Natural killer cell (primary cell): ENCODE results near the gene ATP10A. TPM values are rescaled to one million over a fixed set of nuclear protein-coding genes. Genes with fewer than 3 reads are reported as not detected.
"Not testable (repeated sequence)": the region's sequence is repeated elsewhere in the genome, so short reads cannot be mapped to it uniquely, and the experiment has no call there.

Experiments
- ATAC-seq, 3 donors: fragments of 150-1000 bp in 2 of 3; fragments of 200-7000 bp in 1 of 3; cut with Tn5 transposase; 1 replicate in 1 of 3; 2 replicates in 2 of 3; pipeline ENCODE4 v1.10.0; 2021; ENCODE audit warnings: mild to moderate bottlenecking in 2 of 3, moderate library complexity in 2 of 3
- DNase-seq, 2 donors: peaks; one replicate each; pipeline versions ENCODE4 v3.0.0 to v3.0.0-alpha.2; 2013 to 2021; ENCODE audit warnings: mixed read lengths in 1 of 2
- H3K27ac ChIP-seq: one replicate; pipeline ENCODE4 v1.5.1; 2013; ENCODE audit warnings: mild to moderate bottlenecking, low read length
- H3K27me3 ChIP-seq: one replicate; pipeline ENCODE4 v1.6.1; 2013; ENCODE audit warnings: low read length; ENCODE audit not compliant: control insufficient read depth, insufficient read depth
- H3K36me3 ChIP-seq: one replicate; pipeline ENCODE4 v1.6.1; 2013; ENCODE audit warnings: low read length; ENCODE audit not compliant: control insufficient read depth, insufficient read depth
- H3K4me1 ChIP-seq: one replicate; pipeline ENCODE4 v1.6.1; 2013; ENCODE audit warnings: low read length; ENCODE audit not compliant: control insufficient read depth, insufficient read depth
- H3K4me3 ChIP-seq: one replicate; pipeline ENCODE4 v1.5.1; 2013; ENCODE audit warnings: low read length
- H3K9me3 ChIP-seq: one replicate; pipeline ENCODE4 v1.6.1; 2013; ENCODE audit warnings: low read length; ENCODE audit not compliant: control insufficient read depth, insufficient read depth
- H3K27ac Mint-ChIP-seq, 2 donors: one replicate each; pipeline ENCODE4 v1.8.0; 2022; ENCODE audit warnings: mild to moderate bottlenecking in 2 of 2, mixed read lengths in 2 of 2, moderate library complexity in 1 of 2
- H3K27me3 Mint-ChIP-seq, 2 donors: one replicate each; pipeline ENCODE4 v1.8.0; 2022; ENCODE audit warnings: low read depth in 2 of 2, mixed read lengths in 2 of 2
- H3K36me3 Mint-ChIP-seq: one replicate; pipeline ENCODE4 v1.8.0; 2022; ENCODE audit warnings: mixed read lengths
- H3K4me1 Mint-ChIP-seq, 2 donors: one replicate each; pipeline ENCODE4 v1.8.0; 2022; ENCODE audit warnings: mixed read lengths in 2 of 2
- H3K4me3 Mint-ChIP-seq: one replicate; pipeline ENCODE4 v1.8.0; 2022; ENCODE audit warnings: mild to moderate bottlenecking, moderate library complexity, mixed read lengths
- H3K9me3 Mint-ChIP-seq, 2 donors: one replicate each; pipeline ENCODE4 v1.8.0; 2022; ENCODE audit warnings: mixed read lengths in 2 of 2
- CTCF ChIP-seq: fragments of 200-600 bp; IDR thresholded peaks from one replicate; pipeline ENCODE4 v1.8.0; 2022; ENCODE audit warnings: antibody characterized with exemption
- WGBS: methylation state at CpG from one replicate; pipeline ENCODE4 v1.1.7; 2013; ENCODE audit warnings: missing lambda C conversion rate; ENCODE audit not compliant: insufficient coverage; 5-methylcytosine and 5-hydroxymethylcytosine counted together
- intact Hi-C: fragments of 100-400 bp; cut with micrococcal nuclease; formaldehyde crosslinking; loops from one replicate; pipeline ENCODE4 v1.14.2; 2022
- total RNA-seq, 4 donors: library from RNA; stranded (reverse); fragments of 120-200 nt in 1 of 4; gene quantifications; one replicate each; pipeline versions ENCODE4 v1.2.3 to v1.2.4, GENCODE V29; 2013 to 2022

The ATP10A gene
- total RNA-seq, 3 donors from 2014 or later (not counting 1 experiment from before 2014, with no cell fraction given): 50.1 to 67.0 (median 51.2) TPM

DNA sequence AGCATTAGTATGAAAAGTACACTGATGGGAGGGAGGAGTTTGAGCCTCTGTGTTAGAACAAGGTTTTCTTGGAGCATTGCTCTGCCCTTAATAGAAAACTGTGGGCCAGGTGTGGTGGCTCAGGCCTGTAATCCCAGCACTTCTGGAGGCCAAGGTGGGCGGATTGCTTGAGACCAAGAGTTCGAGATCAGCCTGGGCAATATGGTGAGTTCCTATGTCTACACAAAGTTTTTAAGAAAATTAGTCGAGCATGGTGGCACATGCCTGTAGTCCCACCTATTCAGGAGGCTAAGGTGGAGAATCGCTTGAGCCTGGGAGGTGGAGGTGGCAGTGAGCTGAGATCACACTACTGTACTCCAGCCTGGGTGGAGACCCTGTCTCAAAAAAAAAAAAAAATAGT, 103.7 kb downstream of the ATP10A start:
- peaks cover 27 to 42% of the 10 kb centered on the region in 2 donors for H3K4me1 Mint-ChIP-seq
- Histone ChIP-seq H3K36me3 (peaks cover 2% of the 10 kb centered on the region), H3K4me3 (no peak overlapping the region), H3K27me3 (no peaks in the 10 kb centered on the region), H3K9me3 (peaks cover 3% of the 10 kb centered on the region), H3K27ac (no peak overlapping the region), H3K4me1 (peaks cover 6% of the 10 kb centered on the region)
- no peak for DNase-seq
- no peaks in the 10 kb centered on the region for H3K9me3 Mint-ChIP-seq
- H3K27me3 Mint-ChIP-seq: no peaks in the 10 kb centered on the region
- no peaks in the 10 kb centered on the region for H3K36me3 Mint-ChIP-seq
- intact Hi-C loops: no loop called here
- WGBS: 94% methylated on average over 4 of the region's 4 CpGs
- peak overlapping the region in 1 of 2 donors; percentile 22 for H3K27ac Mint-ChIP-seq
- no peak overlapping the region for H3K4me3 Mint-ChIP-seq
- ATAC-seq: no peak
- no peak for TF ChIP-seq CTCF

DNA sequence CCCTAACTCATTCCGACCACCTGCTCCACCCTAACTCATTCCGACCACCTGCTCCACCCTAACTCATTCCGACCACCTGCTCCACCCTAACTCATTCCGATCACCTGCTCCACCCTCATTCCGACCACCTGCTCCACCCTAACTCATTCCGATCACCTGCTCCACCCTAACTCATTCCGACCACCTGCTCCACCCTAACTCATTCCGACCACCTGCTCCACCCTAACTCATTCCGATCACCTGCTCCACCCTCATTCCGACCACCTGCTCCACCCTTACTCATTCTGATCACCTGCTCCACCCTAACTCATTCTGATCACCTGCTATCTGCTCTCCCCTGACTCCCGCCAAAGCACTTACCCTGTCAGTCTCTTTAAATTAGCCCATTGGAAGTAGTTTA, 104.5 kb downstream of the ATP10A start:
- H3K4me1 ChIP-seq, H3K27me3 Mint-ChIP-seq, H3K9me3 Mint-ChIP-seq, H3K9me3 ChIP-seq, DNase-seq, H3K4me3 ChIP-seq, H3K27me3 ChIP-seq, H3K36me3 ChIP-seq, H3K4me3 Mint-ChIP-seq, ATAC-seq, H3K27ac ChIP-seq, intact Hi-C loops, H3K36me3 Mint-ChIP-seq: not testable (repeated sequence)
- WGBS: 97% methylated on average over 10 of the region's 11 CpGs
- peak overlapping the region; percentile 9 to 22 for H3K27ac Mint-ChIP-seq
- H3K4me1 Mint-ChIP-seq: peaks cover 27 to 36% of the 10 kb centered on the region in 2 donors

DNA sequence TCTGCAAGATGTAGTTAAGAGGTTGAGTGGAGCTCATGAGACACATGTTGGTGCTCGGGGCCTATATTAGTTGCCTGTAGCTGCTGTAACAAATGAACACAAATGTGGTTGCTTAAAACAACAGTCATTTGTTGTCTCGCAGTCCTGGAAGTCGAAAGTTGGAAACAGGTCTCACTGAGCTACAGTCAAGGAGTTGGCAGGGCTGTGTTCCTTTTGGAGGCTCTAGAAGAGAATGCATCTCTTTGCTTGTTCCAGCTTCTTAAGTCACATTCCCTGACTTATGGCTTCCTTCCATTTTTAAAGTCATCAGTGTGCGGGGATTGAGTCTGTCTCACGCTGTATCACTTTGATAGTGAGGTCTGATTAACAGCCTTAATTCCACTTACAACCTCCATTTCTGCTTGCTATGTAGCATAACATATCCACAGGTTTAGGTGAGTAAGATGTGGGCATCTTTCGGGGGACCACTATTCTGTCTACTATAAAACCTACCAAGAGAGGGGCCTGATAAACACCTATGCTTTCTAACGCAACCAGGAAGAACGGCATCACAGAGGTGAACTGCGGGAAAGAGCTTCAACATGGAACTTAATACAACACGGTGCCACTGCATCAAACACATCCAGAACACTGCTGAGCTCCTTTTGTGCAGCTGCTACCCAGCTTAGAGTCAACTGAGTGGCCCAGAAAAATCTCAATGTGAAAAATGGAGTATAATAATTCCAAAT, 119.4 kb downstream of the ATP10A start:
- Mint-ChIP-seq H3K4me3 (no peak overlapping the region), H3K9me3 (no peaks in the 10 kb centered on the region), H3K4me1 (peaks cover 42 to 49% of the 10 kb centered on the region in 2 donors), H3K27ac (no peak overlapping the region), H3K36me3 (no peaks in the 10 kb centered on the region), H3K27me3 (no peaks in the 10 kb centered on the region)
- no peaks in the 10 kb centered on the region for H3K9me3 ChIP-seq
- intact Hi-C loops: no loop called here
- H3K4me1 ChIP-seq: peaks cover 16% of the 10 kb centered on the region
- H3K27me3 ChIP-seq: no peaks in the 10 kb centered on the region
- DNase-seq (no peak), ATAC-seq (no peak)
- H3K27ac ChIP-seq: no peak overlapping the region
- H3K36me3 ChIP-seq: no peaks in the 10 kb centered on the region
- 96% methylated on average over 9 of the region's 10 CpGs for WGBS
- H3K4me3 ChIP-seq: no peak overlapping the region
- TF ChIP-seq CTCF: no peak

DNA sequence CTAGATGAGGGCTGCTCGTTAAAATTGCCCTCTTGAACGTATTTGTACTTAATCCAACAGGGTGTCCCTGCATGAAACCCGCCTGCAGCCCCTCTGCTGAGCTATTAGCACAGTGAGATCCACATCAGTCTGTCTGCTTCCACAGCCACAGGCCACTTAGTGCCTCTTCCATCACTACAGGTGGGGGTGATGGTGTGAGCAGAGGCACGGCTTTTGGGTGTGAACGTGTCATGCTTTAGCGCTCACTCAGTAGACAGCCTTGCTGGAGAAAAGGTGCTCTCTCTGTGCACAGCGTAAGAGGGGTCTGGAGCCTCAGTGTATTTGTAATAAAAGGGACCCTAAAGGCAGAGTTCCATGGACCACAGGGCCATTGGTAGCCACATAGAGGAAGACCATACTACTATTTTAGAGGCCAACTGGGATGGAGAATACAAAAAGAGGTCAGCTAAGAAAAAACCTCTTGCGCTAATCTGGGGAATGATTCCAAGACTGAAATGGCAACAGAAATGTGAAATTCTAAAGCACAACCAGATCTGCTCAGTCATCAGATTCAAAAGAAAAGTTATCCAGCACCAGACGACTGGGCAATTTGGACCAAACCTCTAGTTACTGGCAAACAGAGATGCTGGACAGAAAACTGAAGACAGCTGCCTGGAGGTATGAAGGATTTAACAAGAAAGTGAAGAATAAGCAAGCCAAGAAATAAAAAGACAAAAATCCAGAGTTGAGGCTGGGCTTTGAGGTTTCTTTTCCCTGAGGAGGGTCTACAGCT, 120.2 kb downstream of the ATP10A start:
- peak overlapping the region in 1 of 2 donors; percentile 13 for H3K27ac Mint-ChIP-seq
- H3K27me3 ChIP-seq: no peaks in the 10 kb centered on the region
- H3K36me3 Mint-ChIP-seq: no peaks in the 10 kb centered on the region
- H3K36me3 ChIP-seq: no peaks in the 10 kb centered on the region
- DNase-seq (no peak), ATAC-seq (no peak)
- H3K9me3 ChIP-seq: no peaks in the 10 kb centered on the region
- intact Hi-C loops: no loop called here
- no peak overlapping the region for H3K4me3 ChIP-seq
- H3K4me1 ChIP-seq: peaks cover 16% of the 10 kb centered on the region
- WGBS: 81% methylated on average over 8 of the region's 9 CpGs
- H3K27ac ChIP-seq: no peak overlapping the region
- no peak for TF ChIP-seq CTCF
- H3K27me3 Mint-ChIP-seq: no peaks in the 10 kb centered on the region
- no peak overlapping the region for H3K4me3 Mint-ChIP-seq
- no peaks in the 10 kb centered on the region for H3K9me3 Mint-ChIP-seq
- H3K4me1 Mint-ChIP-seq: peaks cover 49% of the 10 kb centered on the region in 2 donors
